Gastroesophageal sphincter (tissue), 4 donors: ENCODE results near the gene HIKESHI. TPM values are rescaled to one million over a fixed set of nuclear protein-coding genes. Genes with fewer than 3 reads are reported as not detected.

Experiments
- ATAC-seq: fragments of 150-250 bp; one replicate; pipeline ENCODE4 v1.9.1; 2016; ENCODE audit warnings: mild to moderate bottlenecking, moderate library complexity
- H3K27ac ChIP-seq, 4 donors: fragments of 200-600 bp; sonication (generic) in 3 of 4; 1 replicate in 3 of 4; 2 replicates in 1 of 4; pipeline ENCODE4 v1.5.1; 2016 to 2019
- H3K27me3 ChIP-seq: fragments of 200-600 bp; sonication (generic); one replicate; pipeline ENCODE4 v1.5.1; 2019
- H3K36me3 ChIP-seq, 2 donors: fragments of 200-600 bp; sonication (generic); one replicate each; pipeline ENCODE4 v1.5.1; 2019; ENCODE audit warnings: control low read depth in 1 of 2
- H3K4me1 ChIP-seq, 3 donors: fragments of 200-600 bp; sonication (generic); 1 replicate in 2 of 3; 2 replicates in 1 of 3; pipeline ENCODE4 v1.5.1; 2016 to 2019; ENCODE audit warnings: control low read depth in 2 of 3
- H3K4me3 ChIP-seq, 2 donors: fragments of 200-600 bp; sonication (generic); one replicate each; pipeline ENCODE4 v1.5.1; 2019; ENCODE audit warnings: mild to moderate bottlenecking in 1 of 2, moderate library complexity in 1 of 2
- H3K9me3 ChIP-seq, 3 donors: fragments of 200-600 bp; sonication (generic); one replicate each; pipeline ENCODE4 v1.5.1; 2017 to 2019; ENCODE audit warnings: control low read depth in 2 of 3
- CTCF ChIP-seq, 4 experiments: fragments of 200-600 bp in 2 of 4; fragments of 450-650 bp in 2 of 4; sonication (generic) in 1 of 4; IDR thresholded peaks; one replicate each; pipeline ENCODE4 v1.5.1; 2017 to 2019; ENCODE audit warnings: antibody characterized with exemption in 4 of 4, mild to moderate bottlenecking in 2 of 4, moderate library complexity in 2 of 4
- EP300 ChIP-seq: sonication (generic); formaldehyde crosslinking; IDR thresholded peaks from one replicate; pipeline ENCODE4 v1.6.1; 2017; ENCODE audit warnings: antibody characterized with exemption, mild to moderate bottlenecking
- POLR2A ChIP-seq, 2 donors: fragments of 450-650 bp; IDR thresholded peaks; one replicate each; pipeline ENCODE4 v1.6.1; 2017; ENCODE audit warnings: antibody characterized with exemption in 2 of 2, mild to moderate bottlenecking in 2 of 2, moderate library complexity in 1 of 2
- POLR2AphosphoS5 ChIP-seq: sonication (generic); formaldehyde crosslinking; IDR thresholded peaks from one replicate; pipeline ENCODE4 v1.6.1; 2017; ENCODE audit warnings: antibody characterized with exemption
- WGBS, 2 donors: methylation state at CpG; one replicate each; pipeline ENCODE4 v1.1.5; 2018; ENCODE audit warnings: low coverage in 1 of 2; 5-methylcytosine and 5-hydroxymethylcytosine counted together
- total RNA-seq, 4 donors: library from RNA; depleted of rRNA; stranded (reverse); fragments of >200 nt; gene quantifications; one replicate each; pipeline ENCODE4 v1.1.0, GENCODE V29; 2016

The HIKESHI gene
- total RNA-seq, 4 donors from 2014 or later, result 36.3 to 55.9 (median 46.3) TPM

- Histone ChIP-seq H3K27me3 (no peaks in the 10 kb centered on the region), H3K36me3 (no peaks in the 10 kb centered on the region), H3K9me3 (no peaks in the 10 kb centered on the region), H3K27ac (no peak within 1 kb of the TSS), H3K4me3 (peak within 1 kb of the TSS in 1 of 2 donors; percentile 25), H3K4me1 (peaks cover 0 to 6% (median 0%) of the 10 kb centered on the region in 3 donors)
- 5 to 7% methylated on average over 10 to 23 of the region's 25 CpGs for WGBS, 2 donors
- no peak for ATAC-seq
- TF ChIP-seq POLR2A (IDR thresholded peaks at IDR 0.05), result no peak
- TF ChIP-seq POLR2AphosphoS5, result no peak
These were observed 72.5 kb downstream of the HIKESHI start, which contains the start of gene CCDC81 for GRCh38 chr11:86374586-86374985. TSS of gene CCDC81 (plus strand) at chr11:86374887. CDS start at chr11:86375164, 277 bp downstream.

- Histone ChIP-seq H3K36me3 (no peaks in the 10 kb centered on the region), H3K9me3 (peaks cover 0 to 6% (median 0%) of the 10 kb centered on the region in 3 donors), H3K27me3 (no peaks in the 10 kb centered on the region), H3K4me3 (no peak overlapping the region), H3K4me1 (peaks cover 0 to 6% (median 0%) of the 10 kb centered on the region in 3 donors), H3K27ac (no peak overlapping the region)
- no peak for ATAC-seq
- TF ChIP-seq POLR2AphosphoS5, result no peak
- TF ChIP-seq CTCF (IDR thresholded peaks at IDR 0.05), result no peak
- TF ChIP-seq POLR2A (IDR thresholded peaks at IDR 0.05), result no peak
- no peak for TF ChIP-seq EP300
These were observed 75.9 kb downstream of the HIKESHI start for GRCh38 chr11:86377972-86378371.

- Histone ChIP-seq H3K4me3 (no peak overlapping the region), H3K9me3 (peaks cover 0 to 6% (median 0%) of the 10 kb centered on the region in 3 donors), H3K27me3 (no peaks in the 10 kb centered on the region), H3K36me3 (no peaks in the 10 kb centered on the region), H3K27ac (no peak overlapping the region), H3K4me1 (no peaks in the 10 kb centered on the region)
- WGBS, 2 donors, result 95 to 96% methylated on average over 2 of the region's 2 CpGs
- TF ChIP-seq POLR2A (IDR thresholded peaks at IDR 0.05) (no peak), CTCF (IDR thresholded peaks at IDR 0.05) (no peak), EP300 (no peak), POLR2AphosphoS5 (no peak)
- no peak for ATAC-seq
These were observed 78.4 kb downstream of the HIKESHI start for GRCh38 chr11:86380295-86381059.

GRCh38 chr11:86383041-86383955 is 81.3 kb downstream of the HIKESHI start:
- Histone ChIP-seq H3K4me3 (no peak overlapping the region), H3K9me3 (peaks cover 0 to 6% (median 0%) of the 10 kb centered on the region in 3 donors), H3K4me1 (peaks cover 0 to 9% (median 0%) of the 10 kb centered on the region in 3 donors), H3K27ac (no peak overlapping the region), H3K27me3 (no peaks in the 10 kb centered on the region), H3K36me3 (no peaks in the 10 kb centered on the region)
- ATAC-seq, result no peak
- WGBS, 2 donors, result 69 to 79% methylated on average over 5 of the region's 5 CpGs
- TF ChIP-seq POLR2AphosphoS5 (no peak), CTCF (IDR thresholded peaks at IDR 0.05) (no peak), POLR2A (IDR thresholded peaks at IDR 0.05) (no peak), EP300 (no peak)

GRCh38 chr11:86386283-86386682 is 84.2 kb downstream of the HIKESHI start:
- no peak for TF ChIP-seq POLR2A (IDR thresholded peaks at IDR 0.05)
- no peak for TF ChIP-seq CTCF (IDR thresholded peaks at IDR 0.05)
- no peak for TF ChIP-seq EP300
- no peak for TF ChIP-seq POLR2AphosphoS5
- WGBS, 2 donors, result 88 to 89% methylated on average over 2 of the region's 2 CpGs
- Histone ChIP-seq H3K4me1 (peaks cover 0 to 9% (median 0%) of the 10 kb centered on the region in 3 donors), H3K36me3 (no peaks in the 10 kb centered on the region), H3K4me3 (no peak overlapping the region), H3K9me3 (no peaks in the 10 kb centered on the region), H3K27ac (no peak overlapping the region), H3K27me3 (no peaks in the 10 kb centered on the region)
- ATAC-seq, result no peak
